ENCODE measurements around the gene EEF1A2.

Gene EEF1A2

GRCh38 chr20:63449796-63450730, 48.8 kb downstream of the EEF1A2 start:
- DNase-seq (ENCODE audit: low read depth), result no peak

GRCh38 chr20:63449025-63449424, 49.9 kb downstream of the EEF1A2 start:
- no peak for DNase-seq (ENCODE audit: low read depth)

DNA sequence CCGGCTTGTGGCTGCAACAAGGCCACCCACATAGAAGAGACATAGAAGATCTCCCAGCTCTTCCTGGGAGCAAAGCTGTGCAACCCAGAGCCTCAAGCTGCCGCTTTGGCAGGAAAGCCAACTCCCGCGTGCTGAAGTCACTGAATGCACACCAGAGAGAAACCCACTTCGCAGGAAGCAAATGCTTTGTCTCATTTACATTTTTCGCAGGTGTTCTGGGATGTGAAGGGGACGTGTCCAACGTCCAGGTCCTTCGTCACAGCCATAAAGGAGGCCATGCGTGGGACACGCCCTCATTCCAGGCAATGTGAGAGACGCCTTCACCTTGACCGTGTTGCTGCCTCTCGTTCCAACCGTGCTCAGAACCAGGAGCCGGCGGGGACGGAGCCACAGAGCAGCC, 50.9 kb downstream of the EEF1A2 start:
- DNase-seq (ENCODE audit: low read depth), result no peak

DNA sequence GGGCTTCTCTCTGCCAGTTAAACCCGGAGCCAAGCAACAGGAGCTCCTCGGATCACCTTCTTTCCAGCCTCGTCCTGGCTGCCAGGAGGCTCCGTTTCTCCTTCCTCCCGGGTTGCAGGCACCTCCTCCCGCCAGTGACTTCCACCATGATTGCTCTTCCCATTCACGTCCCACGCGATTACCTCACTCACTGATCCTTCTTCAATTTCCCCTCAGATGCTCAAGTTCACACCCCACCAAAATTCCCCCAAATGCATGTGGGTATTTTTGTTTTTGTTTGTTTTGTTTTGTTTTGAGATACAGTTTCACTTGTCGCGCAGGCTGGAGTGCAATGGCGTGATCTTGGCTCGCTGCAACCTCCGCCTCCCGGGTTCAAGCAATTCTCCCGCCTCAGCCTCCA, 51.6 kb downstream of the EEF1A2 start:
- no peak for DNase-seq (ENCODE audit: low read depth)

- DNase-seq (ENCODE audit: low read depth), result no peak
These were observed 52.5 kb downstream of the EEF1A2 start for GRCh38 chr20:63446216-63447024.

- no peak for DNase-seq (ENCODE audit: low read depth)
These were observed 53.7 kb downstream of the EEF1A2 start for GRCh38 chr20:63445075-63445734.

DNA sequence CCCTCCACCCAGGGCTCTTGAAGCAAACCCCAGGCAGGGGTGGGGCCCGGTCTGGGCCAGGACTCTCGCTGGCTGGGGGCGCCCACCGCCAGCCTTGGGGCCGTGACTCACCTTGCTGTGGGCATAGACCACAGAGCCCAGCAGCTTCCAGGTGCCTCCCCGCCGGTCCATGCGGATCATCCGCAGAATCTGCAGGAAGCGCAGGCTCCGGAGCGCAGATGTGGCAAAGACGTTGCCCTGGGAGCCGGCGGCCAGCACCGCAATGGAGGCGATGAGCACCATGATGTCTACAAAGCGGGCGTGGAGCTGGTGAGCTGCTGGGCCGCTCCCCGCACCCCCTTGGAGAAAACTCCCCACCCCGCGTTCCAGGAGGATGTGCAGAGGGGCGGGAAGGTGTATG, 54.3 kb downstream of the EEF1A2 start:
- no peak for DNase-seq (ENCODE audit: low read depth)

DNA sequence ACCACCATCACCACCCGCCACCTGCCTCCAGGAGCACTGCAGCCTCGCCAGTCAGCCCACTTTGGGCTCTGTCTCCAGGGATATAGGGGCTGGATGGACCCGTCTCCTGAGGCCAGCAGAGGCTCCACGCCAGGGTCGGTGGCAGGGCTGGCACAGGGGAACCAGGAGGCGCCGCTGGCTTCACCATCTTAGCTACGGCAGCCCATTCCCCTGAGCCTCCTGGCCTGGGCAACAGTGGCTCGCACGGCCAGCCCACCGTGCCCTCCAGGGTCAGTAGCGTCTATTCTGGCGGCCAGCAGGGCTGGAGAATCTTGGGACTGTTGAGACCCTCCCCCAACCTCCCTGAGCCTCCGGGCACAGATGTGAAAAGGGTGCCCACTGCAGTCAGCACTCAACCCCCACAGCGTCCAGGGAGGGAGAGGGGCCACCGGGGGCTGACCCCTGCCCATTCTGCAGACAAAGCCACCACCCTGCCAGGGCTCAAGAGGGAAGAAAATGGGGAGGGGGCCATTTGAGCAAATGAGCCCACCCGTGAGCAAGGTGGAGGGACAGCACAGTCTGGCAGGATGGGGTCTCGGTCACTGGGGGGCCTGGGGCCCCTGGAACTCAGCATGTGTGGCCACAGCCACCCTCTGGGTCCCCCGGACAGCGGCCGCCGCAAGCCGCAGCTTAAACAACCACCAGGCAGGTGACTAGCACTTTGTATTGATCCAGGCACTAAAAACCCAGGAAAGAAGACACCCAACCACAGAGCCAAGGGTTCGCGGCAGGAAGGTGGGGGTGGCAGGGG, 55.1 kb downstream of the EEF1A2 start:
- no peak for DNase-seq (ENCODE audit: low read depth)

GRCh38 chr20:63442100-63442493, 56.8 kb downstream of the EEF1A2 start:
- no peak for DNase-seq (ENCODE audit: low read depth)

GRCh38 chr20:63441136-63442099, 57.5 kb downstream of the EEF1A2 start:
- DNase-seq (ENCODE audit: low read depth), result no peak

DNA sequence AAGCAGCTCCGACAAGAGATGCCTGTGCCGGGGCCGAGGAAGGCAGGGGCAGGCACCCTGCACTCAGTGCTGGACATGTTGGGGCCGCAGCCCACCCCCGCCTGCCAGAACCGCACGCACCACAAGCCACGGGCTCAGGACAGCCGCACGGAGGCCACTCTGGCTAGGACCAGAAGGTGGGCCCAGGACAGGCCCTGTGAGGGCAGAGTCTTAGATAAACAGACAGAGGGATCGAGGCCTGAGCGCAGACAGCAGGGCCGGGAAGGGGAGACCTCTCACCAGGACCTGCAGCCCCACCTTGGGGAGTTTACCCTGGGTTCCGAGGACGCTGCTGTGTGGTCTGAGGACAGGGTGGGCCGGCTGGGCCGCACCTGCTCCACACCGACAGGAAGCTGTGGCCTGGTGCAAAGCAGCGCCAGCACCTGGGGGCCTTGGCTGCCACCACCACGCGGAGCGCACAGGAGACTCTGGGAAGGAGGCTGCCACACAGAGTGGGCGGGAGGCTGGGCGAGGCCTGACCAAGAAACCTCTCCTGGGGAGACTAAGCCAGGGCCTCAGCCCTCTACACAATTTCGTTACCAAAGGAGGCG, 58.4 kb downstream of the EEF1A2 start:
- DNase-seq (ENCODE audit: low read depth), result no peak

GRCh38 chr20:63439866-63440265, 59.0 kb downstream of the EEF1A2 start:
- DNase-seq (ENCODE audit: low read depth), result no peak

GRCh38 chr20:63438121-63438520, 60.8 kb downstream of the EEF1A2 start:
- DNase-seq (ENCODE audit: low read depth), result no peak
